SK-N-SH treated with all-trans-retinoic acid at 6 μM for 48 hours (cell line): ENCODE data around the gene ZNF423.

Source experiments
- SNAI2 ChIP-seq: fragments of 250-450 bp; sonication (Bioruptor Pico); IDR thresholded peaks from 2 replicates; pipeline ENCODE4 v1.5.0; 2020; ENCODE audit warnings: mild to moderate bottlenecking, moderate library complexity
- TOX ChIP-seq: fragments of 250-450 bp; sonication (Bioruptor Pico); IDR thresholded peaks from 2 replicates; pipeline ENCODE4 v1.8.0; 2021; ENCODE audit warnings: mild to moderate bottlenecking, moderate library complexity, borderline replicate concordance
- ZFP30 ChIP-seq: fragments of 450-650 bp; formaldehyde crosslinking; IDR thresholded peaks from 2 replicates; pipeline ENCODE4 v1.5.0; 2022; ENCODE audit warnings: mild to moderate bottlenecking, moderate library complexity
- TF ChIP-seq, protein P1 (sequence below): fragments of 250-450 bp; sonication (Bioruptor Pico); IDR thresholded peaks from 2 replicates; pipeline ENCODE4 v1.8.0; 2020; ENCODE audit warnings: mild to moderate bottlenecking, moderate library complexity, borderline replicate concordance
- TF ChIP-seq, protein P2 (sequence below): fragments of 250-450 bp; sonication (Bioruptor Pico); IDR thresholded peaks from 2 replicates; pipeline ENCODE4 v1.5.1; 2021; ENCODE audit warnings: mild to moderate bottlenecking, moderate library complexity

DNA sequence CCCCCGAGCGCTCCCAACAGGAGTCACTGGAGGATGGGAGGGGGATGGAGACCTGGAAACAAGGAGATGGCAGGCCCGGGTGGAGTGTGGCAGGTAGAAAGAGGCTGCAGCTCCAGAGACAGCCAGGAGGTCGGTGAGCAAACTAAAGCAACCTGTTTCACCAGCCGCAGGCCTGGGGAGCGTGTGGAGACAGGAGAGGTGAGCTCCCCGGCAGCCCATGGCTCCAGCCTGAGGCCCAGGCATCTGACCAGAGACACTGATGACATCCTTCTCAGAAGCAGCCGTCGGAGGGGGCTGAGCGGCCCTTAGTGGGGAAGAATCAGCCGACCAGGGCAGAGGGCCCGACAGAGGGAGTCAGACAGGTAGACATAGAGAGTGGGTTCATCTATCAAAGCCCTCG lies 165.1 kb downstream of the ZNF423 start:
- no peak for TF ChIP-seq TOX (CRISPR knock-in tag)
- TF ChIP-seq ZFP30 (CRISPR knock-in tag), result no peak
- TF ChIP-seq, protein P1, sequence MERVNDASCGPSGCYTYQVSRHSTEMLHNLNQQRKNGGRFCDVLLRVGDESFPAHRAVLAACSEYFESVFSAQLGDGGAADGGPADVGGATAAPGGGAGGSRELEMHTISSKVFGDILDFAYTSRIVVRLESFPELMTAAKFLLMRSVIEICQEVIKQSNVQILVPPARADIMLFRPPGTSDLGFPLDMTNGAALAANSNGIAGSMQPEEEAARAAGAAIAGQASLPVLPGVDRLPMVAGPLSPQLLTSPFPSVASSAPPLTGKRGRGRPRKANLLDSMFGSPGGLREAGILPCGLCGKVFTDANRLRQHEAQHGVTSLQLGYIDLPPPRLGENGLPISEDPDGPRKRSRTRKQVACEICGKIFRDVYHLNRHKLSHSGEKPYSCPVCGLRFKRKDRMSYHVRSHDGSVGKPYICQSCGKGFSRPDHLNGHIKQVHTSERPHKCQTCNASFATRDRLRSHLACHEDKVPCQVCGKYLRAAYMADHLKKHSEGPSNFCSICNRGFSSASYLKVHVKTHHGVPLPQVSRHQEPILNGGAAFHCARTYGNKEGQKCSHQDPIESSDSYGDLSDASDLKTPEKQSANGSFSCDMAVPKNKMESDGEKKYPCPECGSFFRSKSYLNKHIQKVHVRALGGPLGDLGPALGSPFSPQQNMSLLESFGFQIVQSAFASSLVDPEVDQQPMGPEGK (CRISPR knock-in tag), result no peak
- TF ChIP-seq, protein P2, sequence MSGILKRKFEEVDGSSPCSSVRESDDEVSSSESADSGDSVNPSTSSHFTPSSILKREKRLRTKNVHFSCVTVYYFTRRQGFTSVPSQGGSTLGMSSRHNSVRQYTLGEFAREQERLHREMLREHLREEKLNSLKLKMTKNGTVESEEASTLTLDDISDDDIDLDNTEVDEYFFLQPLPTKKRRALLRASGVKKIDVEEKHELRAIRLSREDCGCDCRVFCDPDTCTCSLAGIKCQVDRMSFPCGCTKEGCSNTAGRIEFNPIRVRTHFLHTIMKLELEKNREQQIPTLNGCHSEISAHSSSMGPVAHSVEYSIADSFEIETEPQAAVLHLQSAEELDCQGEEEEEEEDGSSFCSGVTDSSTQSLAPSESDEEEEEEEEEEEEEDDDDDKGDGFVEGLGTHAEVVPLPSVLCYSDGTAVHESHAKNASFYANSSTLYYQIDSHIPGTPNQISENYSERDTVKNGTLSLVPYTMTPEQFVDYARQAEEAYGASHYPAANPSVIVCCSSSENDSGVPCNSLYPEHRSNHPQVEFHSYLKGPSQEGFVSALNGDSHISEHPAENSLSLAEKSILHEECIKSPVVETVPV (CRISPR knock-in tag), result no peak
- TF ChIP-seq SNAI2 (CRISPR knock-in tag), result no peak
